GM18861 (cell line): ENCODE results near the gene RFX5.
"Not testable (repeated sequence)": the region's sequence is repeated elsewhere in the genome, so short reads cannot be mapped to it uniquely, and the experiment has no call there.

Source experiments
- ATAC-seq: cut with Tn5 transposase; IDR thresholded peaks from one replicate; pipeline ENCODE4 v1.9.1; 2021; ENCODE audit not compliant: unreplicated experiment

The RFX5 gene

GRCh38 chr1:151346769-151347522 is at the start of gene RFX5:
Gene RFX5 (minus strand): TSS chr1:151347252. CDS start chr1:151346320, 932 bp downstream.
- ATAC-seq: peak; percentile 94

DNA sequence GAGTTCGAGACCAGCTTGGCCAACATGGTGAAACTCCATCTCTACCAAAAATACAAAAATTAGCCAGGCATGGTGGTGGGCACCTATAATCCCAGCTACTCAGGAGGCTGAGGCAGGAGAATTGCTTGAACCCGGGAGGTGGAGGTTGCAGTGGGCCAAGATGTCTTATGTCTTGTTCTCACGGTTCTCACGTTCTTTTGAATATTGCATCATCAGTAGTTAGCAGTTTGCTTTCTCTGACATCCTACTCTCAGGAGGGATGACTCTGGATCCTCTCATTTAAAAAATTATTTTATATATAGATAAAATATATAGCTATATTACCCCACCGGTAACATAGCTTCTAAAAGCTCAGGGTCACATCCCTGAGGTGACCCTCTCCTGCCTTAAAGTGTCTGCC is 49.2 kb upstream of the RFX5 start:
- ATAC-seq: not testable (repeated sequence)

- ATAC-seq: no peak
Observed at GRCh38 chr1:151393583-151393982, 46.5 kb upstream of the RFX5 start.

DNA sequence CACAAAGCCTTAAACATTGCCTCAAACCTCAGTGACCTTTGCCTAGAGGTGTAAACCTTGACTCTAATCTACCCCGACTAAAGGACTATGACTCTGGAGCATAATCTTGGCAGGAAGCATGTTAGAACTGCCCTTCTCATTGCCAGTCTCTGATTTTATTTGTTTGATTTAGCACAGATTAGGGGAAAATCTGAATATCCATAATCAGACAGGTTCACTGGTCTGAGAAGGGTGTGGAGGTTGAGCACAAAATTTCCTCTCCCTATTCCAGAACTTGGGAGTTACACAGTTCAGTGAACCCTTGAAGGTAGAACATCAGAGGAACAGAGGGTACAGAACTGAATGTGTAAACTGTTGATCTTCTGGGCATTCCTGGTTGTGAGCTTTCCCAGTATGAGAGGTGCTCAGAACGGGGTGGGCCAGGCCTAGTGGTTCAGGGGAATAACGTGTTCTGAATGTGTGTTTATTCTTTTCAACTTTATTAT is 44.1 kb upstream of the RFX5 start:
- no peak for ATAC-seq

- not testable (repeated sequence) for ATAC-seq
Observed at GRCh38 chr1:151390221-151391078, 43.4 kb upstream of the RFX5 start.

GRCh38 chr1:151386002-151386401 is 39.0 kb upstream of the RFX5 start:
- ATAC-seq: no peak

DNA sequence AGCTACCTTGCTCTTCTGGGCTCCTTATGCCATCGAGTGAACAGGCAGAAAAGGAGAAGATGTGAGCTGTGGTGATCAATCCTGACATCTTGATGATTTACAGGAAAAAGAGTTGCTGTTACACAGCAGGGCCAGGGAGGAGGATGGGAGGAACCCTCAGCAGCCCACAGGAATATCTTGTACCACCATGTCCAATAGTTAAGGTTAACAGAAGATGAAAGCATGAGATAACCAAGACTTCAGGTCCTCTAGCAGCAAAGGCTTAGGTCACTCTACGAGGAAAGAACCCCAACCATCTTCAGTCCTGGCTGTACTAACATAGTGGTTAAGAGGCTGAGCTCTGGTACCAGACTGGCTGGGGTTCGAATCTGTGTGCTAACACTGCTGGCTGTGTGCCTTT is 37.5 kb upstream of the RFX5 start:
- ATAC-seq: no peak

- no peak for ATAC-seq
Observed at GRCh38 chr1:151377150-151377884, 30.3 kb upstream of the RFX5 start.

GRCh38 chr1:151373196-151373595 is 26.1 kb upstream of the RFX5 start:
- ATAC-seq: no peak

DNA sequence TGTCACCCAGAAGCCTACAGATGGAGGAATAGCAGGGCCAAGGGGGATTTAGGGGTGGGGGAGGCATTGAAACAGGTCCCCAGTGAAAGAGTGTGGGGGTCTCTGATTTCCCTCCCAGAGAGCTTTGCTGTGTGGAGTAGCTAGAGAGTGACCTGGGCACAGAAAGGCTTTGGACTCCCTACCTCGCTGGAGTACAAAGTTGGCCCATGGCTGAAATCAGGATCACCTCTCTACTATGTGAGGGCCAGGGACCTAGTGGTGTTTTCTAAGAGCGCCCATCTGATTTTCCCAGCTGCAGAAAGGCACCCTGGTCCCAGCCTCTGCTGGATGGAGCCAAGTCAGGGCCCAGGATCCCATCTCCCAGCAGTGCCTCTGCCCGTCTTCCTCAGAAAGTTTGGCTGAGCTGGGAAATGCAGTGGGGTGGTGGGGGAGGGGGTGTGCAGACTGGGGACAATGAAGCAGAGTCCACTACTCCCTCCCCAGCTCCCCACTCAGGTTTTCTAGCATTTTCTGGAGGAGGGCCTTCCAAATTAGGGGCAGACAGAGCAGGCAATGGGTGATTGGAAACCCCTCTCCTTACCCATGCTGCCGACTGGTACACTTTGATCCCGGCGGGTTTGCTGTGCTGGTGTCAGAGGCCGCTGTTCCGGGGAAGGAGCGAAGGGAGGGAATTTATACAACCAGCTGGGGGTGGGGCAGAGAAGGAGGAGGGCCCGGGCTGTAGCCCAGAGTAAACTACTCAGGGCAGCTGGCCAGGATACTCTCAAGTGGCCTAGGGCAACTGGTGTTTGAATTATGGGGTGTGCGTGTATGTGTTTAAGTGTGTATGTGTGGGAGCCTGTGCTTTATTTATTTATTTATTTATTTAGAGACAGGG is 25.2 kb upstream of the RFX5 start, which contains the start of gene SELENBP1:
Gene SELENBP1 (minus strand): TSS at position 648 of the 877 bp plus-strand sequence. CDS start 64 bp downstream, at position 584.
- ATAC-seq: no peak

DNA sequence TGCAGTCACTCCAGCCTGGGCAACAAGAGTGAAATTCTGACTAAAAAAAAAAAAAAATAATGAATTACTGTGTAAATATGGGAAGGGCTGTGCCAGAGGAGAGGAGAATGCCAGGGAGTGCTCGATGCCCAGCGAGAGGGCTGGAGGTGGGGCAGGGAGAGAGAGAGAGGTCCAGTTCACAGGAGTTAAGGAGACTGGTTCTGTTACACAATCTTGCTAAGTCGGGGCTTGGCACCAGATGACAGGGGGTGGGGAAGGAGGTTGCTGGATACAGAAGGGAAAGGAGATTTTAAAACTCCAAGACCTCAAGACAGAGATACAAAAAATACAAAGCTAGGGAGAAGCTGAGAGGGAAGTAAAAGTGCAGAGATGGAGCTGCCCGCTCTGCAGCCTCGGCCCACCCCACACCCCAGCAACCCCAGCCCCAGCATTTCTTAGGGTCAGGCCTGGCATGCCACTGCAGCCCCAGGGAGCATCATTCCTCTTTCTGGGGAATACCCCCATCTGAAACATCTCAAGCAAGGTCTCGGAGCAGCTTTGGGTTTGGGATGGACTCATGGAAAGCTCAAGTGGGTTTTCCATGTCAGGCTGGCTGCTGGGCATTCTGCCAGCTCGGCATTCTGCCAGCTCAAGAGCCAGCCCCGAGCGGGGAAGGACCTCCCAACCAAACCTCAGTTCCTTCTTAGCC is 24.5 kb upstream of the RFX5 start:
- ATAC-seq: no peak

DNA sequence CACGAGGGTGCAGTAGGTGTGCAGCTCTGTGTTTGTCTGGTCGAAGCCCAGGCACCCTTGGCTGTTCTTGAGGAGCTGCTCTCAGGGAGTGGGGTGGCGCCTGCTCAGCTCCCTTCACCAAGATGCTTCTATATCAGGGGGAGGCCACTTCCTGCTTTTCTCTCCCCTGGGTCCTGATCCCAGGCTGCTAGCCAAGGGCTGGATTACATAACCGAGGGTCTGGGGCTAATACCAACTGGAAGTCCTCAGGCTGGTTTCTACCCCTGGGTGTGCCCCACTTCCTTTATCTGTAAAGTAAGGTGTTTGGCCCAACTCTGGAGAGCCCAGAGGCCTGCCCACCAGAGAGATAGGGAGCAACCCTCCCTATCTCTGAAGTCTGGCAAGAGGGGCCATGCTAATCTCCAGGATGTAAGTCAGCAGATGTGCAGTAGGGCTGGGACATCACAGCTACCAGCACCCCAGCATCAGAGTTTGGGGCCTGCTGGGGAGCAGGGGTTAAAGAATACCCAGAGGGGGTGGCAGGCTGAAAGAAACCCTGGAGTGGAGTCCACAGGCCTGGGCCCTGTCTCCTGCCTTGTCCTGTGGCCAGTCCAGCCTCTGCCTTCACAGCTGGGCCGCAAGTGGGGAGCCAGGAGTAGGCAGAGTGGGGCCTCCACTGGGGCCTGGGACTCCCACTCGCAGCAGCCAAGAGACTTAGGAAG is 23.3 kb upstream of the RFX5 start:
- no peak for ATAC-seq

DNA sequence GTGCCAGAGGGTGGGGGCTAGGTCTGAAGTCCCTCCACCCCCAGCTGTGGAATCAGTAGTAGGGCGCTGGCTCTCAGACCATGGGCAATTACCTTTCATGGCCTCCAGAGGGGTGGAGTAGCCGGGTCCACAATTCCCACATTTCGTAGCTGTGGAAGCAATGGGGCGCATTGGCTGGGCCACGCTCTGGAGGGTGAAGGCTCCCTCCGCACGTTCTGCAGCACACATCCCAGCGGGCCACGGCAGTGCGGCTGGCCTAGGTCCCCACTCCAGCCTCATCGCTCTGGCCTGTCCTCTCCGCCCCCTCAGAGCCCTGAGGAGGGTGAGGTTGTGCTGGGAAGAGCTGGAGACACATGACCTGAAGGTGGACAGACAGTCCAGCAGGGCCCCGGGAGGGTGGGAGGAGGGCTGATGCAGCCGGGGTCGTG is 22.6 kb upstream of the RFX5 start:
- no peak for ATAC-seq

DNA sequence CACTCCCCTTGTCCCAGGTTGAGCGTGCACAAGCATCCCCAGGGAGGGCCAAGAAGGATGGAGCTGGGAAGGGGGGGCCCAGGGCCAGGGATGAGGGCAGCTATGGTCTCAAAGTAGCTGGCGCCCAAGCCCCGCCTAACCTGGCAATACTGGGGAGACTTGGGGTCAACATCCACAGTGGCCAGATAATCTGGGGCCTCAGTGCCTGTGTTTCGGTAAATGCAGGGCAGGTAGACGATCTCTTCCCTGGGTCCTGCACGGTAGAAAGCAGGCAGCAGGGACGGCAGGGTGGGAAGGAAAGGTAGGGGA is 22.2 kb upstream of the RFX5 start:
- no peak for ATAC-seq

DNA sequence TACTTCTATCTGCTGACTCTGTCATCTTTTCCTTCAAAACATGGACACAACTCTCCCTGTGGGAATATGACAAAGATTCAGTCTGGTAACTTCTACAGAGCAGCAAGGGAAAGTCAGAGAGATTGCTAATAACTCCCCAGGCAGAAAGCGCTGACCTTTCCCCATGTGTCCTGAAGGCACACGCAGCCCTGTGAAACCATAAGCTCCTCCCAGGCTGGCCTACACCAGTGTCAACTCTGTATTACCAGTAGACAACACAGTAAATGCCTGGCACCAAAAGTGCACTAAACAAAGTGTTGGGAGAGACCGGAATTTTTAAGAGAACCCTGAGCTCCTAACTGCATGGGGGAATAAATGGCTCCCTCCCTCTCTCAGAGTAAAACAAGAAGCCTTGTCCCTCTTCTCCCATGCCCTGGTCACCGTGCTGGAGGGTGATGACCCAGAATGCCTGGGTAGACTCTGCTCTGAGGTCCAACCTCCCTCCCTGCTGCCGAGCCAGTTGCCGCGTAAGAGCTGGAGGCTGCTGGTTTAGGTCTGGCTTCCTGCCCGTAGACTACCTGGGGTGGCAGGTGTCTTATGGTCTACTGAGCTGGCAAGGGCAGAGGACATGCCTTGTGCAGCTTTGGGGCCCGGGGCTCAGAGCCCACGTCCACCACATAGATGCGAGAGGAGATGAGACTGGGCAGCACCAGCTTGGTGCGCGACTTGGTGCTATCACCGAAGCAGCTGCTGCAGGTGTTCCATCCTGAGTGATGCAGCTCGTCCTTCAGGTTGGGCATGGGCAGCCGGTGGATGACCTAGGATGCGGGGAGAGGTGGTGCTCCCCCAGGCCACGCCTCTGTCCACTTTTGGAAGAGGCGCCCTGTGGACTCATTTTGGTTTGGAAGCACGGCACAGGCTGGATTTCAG is 21.6 kb upstream of the RFX5 start:
- ATAC-seq: no peak

- no peak for ATAC-seq
Observed at GRCh38 chr1:151367658-151368392, 20.8 kb upstream of the RFX5 start.

- ATAC-seq: no peak
Observed at GRCh38 chr1:151364996-151365395, 17.9 kb upstream of the RFX5 start.
